ENCODE data around the gene NINJ2.
"Not testable (repeated sequence)": the region's sequence is repeated elsewhere in the genome, so short reads cannot be mapped to it uniquely, and the experiment has no call there.

NINJ2 gene

GRCh38 chr12:639988-640387, 23.3 kb downstream of the NINJ2 start:
- DNase-seq, result no peak

- DNase-seq, result no peak
Measured at GRCh38 chr12:639566-639965, 23.7 kb downstream of the NINJ2 start.

- no peak for DNase-seq
Measured at GRCh38 chr12:638953-639557, 24.2 kb downstream of the NINJ2 start.

DNA sequence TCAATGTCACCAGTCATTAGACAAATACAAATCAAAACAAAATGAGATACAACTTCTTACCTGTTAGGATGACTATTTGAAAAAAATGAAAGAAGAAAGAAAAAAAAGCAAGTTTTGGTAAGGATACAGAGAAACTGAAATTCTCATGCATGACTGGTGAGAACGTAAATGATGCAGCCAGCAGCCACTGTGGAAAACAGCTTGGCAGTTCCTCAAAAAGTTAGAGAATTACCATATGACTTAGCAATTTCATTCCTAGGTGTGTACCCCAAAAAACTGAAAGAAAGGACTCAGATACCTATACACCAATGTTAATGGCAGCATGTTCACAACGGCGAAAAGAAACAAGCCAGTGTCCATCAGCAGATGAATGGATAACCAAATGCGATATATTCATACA, 26.6 kb downstream of the NINJ2 start:
- DNase-seq, result no peak

GRCh38 chr12:633731-634130, 29.5 kb downstream of the NINJ2 start:
- DNase-seq, result no peak

DNA sequence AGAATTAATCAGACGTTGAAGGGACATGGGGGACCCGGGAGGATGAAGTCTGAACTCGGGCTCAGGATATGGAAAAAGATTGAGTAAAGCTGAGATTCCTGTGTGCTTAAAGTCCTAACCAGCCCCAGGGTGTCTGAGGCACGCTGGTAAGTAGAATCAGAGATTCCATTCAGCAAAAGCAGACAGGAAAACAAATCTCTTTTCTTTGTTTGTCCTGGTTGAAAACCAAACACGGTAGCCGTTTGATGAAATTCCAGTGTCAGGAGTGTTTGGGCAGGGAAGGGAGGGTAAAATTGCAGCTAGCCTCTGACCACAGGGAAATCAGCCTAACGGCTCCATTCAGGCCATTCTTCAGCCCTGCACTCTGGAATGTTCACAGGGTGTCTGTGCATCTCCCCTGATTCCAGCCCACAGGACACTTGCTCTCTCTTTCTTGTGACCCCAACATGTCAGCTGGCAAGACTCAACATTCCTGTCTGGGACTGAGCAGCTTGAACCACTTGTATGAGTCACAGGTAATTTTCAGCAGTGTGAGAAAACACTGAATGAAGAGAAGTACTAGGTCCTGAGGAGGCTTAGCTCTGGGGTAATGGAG, 31.0 kb downstream of the NINJ2 start:
- no peak for DNase-seq

DNA sequence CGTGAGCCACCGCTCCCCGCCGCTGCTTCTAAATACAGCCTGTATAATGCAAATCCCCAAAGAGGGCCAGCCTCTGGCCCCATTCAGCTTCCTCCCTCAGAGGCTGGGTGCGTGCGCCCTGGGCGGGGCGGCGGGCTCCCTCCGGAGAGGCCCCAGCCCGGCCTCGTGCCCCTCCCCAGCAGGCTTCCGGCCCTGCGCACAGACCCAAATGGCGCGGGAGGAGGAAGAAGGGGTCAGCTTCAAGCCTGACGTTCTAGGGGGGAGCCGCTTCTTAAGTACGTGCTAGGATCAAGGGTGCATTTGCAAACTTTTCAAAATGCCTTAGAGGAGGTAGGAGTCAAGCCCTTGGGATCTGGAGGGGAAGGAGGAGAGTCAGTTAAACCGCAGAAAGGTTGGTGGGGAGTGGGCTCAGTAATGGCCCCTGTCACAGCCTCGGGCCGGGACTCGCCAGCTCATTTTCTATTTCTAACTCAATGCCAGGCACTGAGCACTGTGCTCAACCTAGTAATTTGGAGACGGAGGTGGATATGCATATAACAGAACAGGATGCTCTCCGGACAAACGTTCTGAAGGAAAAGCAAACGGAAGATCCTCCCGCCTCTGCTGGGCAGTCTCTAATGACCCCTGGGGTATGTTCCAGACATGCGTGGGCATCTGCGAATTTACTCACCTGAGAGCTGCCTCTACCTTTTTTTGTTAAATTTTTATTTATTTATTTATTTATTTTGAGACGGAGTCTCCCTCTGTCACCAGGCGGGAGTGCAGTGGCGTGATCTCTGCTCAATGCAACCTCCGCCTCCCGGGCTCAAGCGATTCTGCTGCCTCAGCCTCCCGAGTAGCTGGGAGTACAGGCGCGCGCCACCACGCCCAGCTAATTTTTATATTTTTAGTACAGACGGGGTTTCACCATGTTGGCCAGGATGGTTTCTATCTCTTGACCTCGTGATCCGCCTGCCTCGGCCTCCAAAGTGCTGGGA, 32.3 kb downstream of the NINJ2 start:
- DNase-seq, result no peak

DNA sequence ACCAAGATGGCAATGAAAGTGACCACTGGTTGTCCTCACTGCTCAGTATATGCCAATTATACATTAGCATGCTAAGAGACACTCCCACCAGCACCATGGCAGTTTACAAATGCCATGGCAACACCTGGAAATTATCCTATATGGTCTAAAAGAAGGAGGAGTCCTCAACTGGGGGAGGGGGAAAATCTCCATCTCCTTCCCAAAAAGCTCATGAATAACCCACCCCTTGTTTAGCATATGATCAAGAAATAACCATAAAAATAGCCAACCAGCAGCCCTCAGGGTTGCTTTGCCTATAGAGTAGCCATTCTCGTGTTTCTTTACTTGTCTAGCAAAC, 34.5 kb downstream of the NINJ2 start:
- DNase-seq, result not testable (repeated sequence)

DNA sequence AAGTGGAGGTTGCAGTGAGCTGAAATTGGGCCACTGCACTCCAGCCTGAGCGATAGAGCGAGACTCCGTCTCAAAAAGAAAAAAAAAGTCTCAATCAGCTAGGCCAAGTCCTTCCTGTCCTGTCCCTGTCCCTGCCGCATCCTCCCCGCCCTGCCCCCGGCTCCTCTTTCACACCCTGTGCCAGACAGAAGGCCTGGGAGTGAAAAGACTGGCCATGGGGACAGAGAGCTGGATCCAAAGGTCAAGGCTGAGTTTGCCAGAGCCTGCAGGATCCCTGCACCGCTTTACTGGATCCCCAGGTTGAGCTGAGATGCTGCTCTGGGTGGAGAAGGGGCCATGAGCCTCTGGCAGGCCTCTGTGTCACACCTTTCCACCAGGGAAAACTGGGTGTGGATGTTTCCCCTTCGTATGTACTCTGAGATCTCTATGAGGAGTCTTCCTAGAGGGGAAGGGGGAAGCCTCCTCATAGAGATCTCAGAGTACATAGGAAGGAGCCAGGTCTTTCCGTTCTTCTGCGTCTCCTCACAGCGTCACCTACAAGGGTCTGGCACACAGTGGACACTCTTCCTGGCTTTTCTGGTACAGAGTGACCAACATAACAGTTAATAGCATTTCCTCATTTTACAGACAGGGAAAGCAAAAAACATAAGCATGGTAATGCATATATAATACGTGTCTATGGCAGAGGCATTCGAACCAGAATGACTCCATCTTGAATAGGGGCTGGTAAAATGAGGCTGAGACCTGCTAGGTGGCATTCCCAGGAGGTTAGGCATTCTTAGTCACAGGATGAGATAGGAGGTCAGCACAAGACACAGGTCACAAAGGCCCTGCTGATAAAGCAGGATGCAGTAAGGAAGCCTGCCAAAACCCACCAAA, 35.1 kb downstream of the NINJ2 start:
- no peak for DNase-seq

- no peak for DNase-seq
Measured at GRCh38 chr12:627285-627684, 36.0 kb downstream of the NINJ2 start.

- no peak for DNase-seq
Measured at GRCh38 chr12:625998-626397, 37.2 kb downstream of the NINJ2 start.

DNA sequence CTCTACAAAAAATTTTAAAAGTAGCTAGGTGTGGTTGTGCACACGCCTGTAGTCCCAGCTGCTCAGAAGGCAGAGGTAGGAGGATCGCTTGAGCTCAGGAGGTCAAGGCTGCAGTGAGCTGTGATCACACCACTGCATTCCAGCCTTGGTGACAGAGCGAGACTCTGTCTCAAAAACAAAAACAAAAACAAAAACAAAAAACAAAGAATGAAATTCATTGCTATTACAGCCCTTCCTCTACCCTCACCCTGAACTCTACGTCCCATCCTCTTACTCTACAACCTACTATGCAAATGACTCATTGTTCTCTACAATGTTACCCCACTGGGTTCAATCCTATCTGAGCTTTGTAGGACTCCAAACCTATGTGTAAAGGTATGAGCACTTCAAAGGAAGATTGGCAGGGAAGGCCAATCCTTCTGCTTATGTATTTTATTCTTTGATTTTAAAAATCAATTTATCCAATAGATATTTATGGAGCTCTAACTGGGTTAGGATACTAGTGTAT, 39.3 kb downstream of the NINJ2 start:
- DNase-seq, result no peak

DNA sequence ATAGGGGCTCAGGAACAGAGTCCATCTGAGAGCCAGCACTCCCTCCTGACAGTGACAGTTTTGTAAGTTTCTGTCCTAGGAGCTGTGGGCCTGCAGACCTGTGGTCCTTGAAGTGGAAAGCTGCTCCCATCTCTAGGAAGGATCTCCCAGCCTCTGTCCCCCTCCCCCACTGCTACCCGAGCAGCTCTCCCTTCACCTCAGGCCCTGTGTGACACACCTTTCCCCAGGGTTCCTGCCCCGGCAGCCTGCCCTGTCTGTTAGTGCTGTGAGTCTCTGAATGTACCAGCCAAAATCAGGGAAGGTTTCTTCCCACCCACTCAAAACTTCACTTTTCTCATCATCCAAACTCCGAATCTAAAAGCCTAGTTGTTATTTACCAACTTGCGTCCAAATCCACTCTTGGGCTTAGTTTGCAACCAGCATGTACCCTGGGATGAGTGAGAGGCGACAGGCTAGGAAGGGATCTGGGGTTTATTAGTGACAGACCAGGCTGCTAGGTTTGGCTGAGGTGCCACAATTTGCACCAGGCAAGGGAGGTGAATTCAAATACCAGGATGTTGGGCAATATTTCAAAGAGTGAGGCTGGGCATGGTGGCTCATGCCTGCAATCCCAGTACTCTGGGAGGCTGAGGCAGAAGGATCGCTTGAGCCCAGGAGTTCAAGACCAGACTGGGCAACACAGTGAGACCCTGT, 39.9 kb downstream of the NINJ2 start:
- DNase-seq, result no peak

DNA sequence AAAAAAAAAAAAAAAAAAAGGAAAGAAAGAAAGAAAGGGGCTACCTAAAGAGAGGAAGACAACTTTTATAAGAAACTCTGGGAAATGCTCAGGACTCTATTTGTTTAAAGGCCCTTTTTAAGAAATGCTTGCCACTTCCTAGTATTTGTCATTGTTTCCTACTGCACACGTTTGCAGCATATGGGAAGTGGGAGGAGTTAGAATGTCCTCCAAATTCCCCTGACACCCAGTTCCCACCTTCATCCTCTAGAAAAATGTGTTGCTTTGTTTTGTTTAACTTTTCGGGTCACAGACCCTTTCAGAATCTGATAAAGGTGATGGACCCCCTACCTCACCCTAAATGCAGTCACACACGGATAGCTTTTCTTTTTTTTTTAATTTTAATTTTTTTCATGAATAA, 40.8 kb downstream of the NINJ2 start:
- DNase-seq, result no peak

DNA sequence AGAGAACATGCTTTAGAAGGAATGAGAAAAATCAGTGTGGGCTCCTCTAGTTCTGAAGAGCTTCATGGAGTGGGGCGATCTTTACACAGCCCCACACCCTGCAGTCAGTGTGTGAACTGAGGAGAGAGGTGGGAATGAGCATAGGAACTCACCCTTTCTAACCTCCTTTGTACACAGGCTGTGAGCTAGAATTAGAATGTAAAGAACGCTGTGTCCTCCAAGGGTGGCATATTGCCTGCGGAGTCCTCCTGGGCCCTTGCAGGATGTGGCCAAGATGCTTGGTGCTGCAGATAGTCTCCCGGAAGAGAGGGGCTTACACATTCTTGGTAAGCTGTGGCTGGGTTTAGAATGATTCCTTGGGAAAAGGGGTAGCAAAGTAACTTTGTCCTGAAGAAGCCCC, 43.9 kb downstream of the NINJ2 start:
- no peak for DNase-seq

DNA sequence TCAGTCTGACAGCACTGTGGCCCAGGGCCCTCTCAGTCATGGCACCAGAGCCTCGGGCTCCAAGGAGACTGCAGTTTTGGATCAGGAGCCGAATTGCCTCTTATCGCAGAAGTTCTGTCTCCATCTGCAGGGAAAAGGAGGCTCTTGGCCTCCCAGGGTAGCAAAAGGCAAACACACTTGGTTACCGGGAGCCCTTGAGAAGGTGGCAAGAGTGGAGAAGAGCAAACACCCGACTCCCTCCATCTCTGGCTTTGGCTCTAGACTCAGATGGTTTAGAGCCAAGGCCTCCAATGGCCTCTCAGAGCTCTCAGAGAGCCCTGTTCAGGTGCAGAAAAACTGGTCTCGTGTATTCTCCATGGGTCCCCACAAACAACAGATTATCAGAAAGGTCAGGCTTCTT, 44.6 kb downstream of the NINJ2 start:
- DNase-seq, result no peak

DNA sequence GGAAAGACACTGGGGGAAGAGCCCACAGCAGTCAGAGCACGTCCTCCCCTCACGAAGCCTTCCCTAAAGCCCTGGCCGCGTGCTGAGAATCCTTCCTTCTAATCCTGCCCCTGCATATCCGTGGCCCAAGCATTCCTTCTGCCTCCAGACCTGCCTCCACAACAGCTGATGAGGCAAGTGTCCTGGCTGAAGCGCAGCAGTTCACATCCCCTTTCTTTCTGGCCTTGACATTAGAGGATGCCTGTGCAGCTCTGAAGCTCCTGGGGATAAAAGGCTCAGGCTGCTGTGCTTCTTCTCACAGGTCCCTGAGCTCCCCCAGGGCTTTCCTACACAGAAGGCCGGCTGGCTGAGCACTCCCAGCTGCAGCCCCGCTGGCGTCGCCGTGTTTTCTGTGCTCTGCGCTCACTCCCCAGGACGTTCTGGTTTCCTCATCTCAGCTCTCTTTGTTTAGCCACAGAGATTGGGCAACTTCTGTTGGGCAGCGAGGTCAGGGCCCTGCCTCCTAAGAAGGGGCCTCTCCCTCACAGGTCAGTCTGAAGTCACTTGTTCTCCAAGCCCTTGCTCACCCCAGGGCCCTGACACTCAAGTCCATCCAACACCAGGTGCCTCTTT, 45.8 kb downstream of the NINJ2 start:
- no peak for DNase-seq

DNA sequence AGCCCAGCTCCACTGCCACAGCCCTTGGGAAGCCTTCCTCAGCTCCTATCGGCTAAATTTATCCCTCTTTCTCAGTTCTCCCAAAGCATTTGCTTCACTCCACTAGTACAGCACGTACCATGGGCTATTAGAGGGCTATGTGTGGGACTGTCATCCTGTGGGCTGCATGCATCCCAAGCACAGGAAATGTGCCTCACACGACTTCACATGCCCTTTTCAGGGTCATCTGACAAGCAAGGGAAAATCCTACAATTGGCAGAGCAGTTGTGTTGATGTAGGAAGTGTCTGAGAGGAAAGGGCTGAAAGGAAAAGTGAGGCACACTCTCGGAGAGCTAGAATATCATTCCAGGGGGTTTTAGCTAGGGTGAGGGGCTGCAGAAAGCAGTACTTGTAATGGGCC, 47.6 kb downstream of the NINJ2 start:
- no peak for DNase-seq

DNA sequence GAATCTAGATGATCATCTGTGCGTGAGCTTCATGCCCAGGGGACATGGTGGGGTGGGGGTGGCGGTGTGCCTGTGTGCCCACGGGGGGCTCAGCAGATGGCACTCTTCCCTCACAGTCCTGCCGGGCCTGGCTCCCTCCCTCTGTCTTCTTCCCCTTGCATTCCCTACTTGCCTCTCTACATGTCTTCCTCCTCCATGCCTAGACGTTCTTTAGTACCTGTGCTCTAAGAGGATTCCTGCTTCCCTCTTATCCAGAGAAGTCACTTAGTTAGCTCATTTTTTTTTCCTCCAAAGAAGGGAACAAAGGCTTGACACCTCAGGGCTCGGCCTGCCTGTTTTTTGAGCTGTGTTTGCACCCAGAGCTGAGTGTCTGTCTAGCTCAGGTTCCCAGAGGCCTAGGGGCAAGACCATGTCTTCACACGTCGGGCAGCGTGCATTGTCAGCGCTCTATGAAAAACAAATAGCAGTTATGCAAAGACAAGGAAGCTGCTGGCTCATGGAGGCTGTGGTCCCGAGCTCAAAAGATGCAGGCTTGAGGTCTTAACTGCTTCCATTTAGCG, 48.8 kb downstream of the NINJ2 start:
- DNase-seq, result peak; percentile 40

- no peak for DNase-seq
Measured at GRCh38 chr12:613996-614395, 49.2 kb downstream of the NINJ2 start.

GRCh38 chr12:612886-613285, 50.4 kb downstream of the NINJ2 start:
- DNase-seq, result no peak

- DNase-seq, result no peak
Measured at GRCh38 chr12:612293-612692, 51.0 kb downstream of the NINJ2 start.
